B cell (primary cell): ENCODE data around the gene SORT1.

Experiments used
- CTCF ChIP-seq: fragments of 200-600 bp; IDR thresholded peaks from one replicate; pipeline ENCODE4 v1.8.0; 2022; ENCODE audit warnings: antibody characterized with exemption, mild to moderate bottlenecking
- EZH2 ChIP-seq: IDR thresholded peaks from 2 replicates; pipeline ENCODE4 v1.6.1; 2012; ENCODE audit warnings: borderline replicate concordance, low read depth, mild to moderate bottlenecking, moderate library complexity, low read length; ENCODE audit not compliant: insufficient read depth, poor library complexity, severe bottlenecking

GRCh38 chr1:109259674-109260557 is 137.8 kb downstream of the SORT1 start:
- no peak for TF ChIP-seq CTCF
- no peak for TF ChIP-seq EZH2
